Stomach (tissue), 4 donors: ENCODE measurements around the gene TMEM178B.

ENCODE experiments used
- CTCF ChIP-seq, 7 experiments: fragments of 450-650 bp in 4 of 7; fragments of 200-600 bp in 3 of 7; sonication (generic) in 3 of 7; IDR thresholded peaks; one replicate each; pipeline ENCODE4 v1.5.1; 2016 to 2019; ENCODE audit warnings: antibody characterized with exemption in 7 of 7, control low read depth in 2 of 7, mild to moderate bottlenecking in 1 of 7
- POLR2A ChIP-seq, 4 donors: fragments of 450-650 bp; IDR thresholded peaks; one replicate each; pipeline ENCODE4 v1.6.1; 2016; ENCODE audit warnings: antibody characterized with exemption in 4 of 4, control low read depth in 2 of 4, mild to moderate bottlenecking in 1 of 4, moderate library complexity in 1 of 4
- POLR2AphosphoS5 ChIP-seq, 3 donors: sonication (generic); formaldehyde crosslinking; IDR thresholded peaks; one replicate each; pipeline ENCODE4 v1.6.1; 2016; ENCODE audit warnings: antibody characterized with exemption in 3 of 3

DNA sequence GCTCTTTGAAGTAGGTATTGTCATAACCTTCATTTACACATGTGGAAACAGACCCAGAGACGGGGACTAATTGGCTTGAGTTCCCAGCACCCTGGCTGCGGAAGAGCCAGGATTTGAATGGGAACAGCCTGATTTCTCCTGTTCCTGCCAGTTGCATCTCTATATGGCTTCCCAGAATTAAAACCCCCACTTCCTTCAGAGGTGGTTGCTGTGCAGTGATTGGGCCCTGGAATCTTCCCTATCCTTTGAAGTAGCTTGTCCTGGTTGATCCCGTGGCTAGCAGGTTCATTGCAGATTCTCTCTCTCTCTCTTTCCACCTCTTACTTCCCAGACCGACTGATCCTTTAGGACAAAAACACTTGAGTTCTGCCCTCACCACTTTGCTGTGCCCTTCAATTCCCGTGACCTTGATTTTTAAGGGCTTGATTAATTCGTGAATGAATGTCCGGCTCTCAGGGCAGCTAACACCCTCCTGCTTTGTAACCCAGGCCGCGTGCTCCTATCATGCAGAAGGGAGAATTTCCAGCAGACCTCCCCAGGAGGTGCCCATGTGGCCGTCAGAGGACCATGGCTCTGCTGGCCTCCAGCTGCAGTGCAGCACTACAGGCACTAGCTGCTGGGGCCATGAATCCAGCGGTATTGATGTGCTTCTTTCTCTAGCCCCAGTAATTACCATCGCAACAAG is 356.7 kb downstream of the TMEM178B start:
- no peak for TF ChIP-seq CTCF (IDR thresholded peaks at IDR 0.05)
- no peak for TF ChIP-seq POLR2A (IDR thresholded peaks at IDR 0.05)
- no peak for TF ChIP-seq POLR2AphosphoS5 (IDR thresholded peaks at IDR 0.05)
